ENCODE data around the gene NEUROD2. TPM values are rescaled to one million over a fixed set of nuclear protein-coding genes. Genes with fewer than 3 reads are reported as not detected.

NEUROD2 gene
- polyA plus RNA-seq, 1 of the 3 experiments (the other 2 are of a cell fraction) = not detected

GRCh38 chr17:39632153-39632941 lies 24.6 kb upstream of the NEUROD2 start:
- H4K20me1 ChIP-seq (ENCODE audit: insufficient read depth) = no peaks in the 10 kb centered on the region
- no peak overlapping the region for H3K9ac ChIP-seq
- H3K79me2 ChIP-seq (ENCODE audit: insufficient read depth) = peaks cover 4% of the 10 kb centered on the region
- no peaks in the 10 kb centered on the region for H3K9me2 ChIP-seq
- peaks cover 29% of the 10 kb centered on the region for H3K27me3 ChIP-seq (ENCODE audit: insufficient read depth)
- ChIA-PET POLR2A (no interaction called here), CTCF (interaction anchor here (1.1 to 17.4 kb wide), 6 partner anchors 10 to 121 kb away, joined by 3 to 332 read pairs (median 8); partner anchors contain the start of gene PPP1R1B)
- no peak overlapping the region for H2AFZ ChIP-seq (ENCODE audit: low read depth)
- H3K9me3 ChIP-seq = no peaks in the 10 kb centered on the region
- no peak overlapping the region for H3K4me3 ChIP-seq (ENCODE audit: low read depth in 2 of 2, low read length in 1 of 2)
- TF ChIP-seq FOSL2 (IDR thresholded peaks at IDR 0.05; ENCODE audit: borderline replicate concordance, low read depth) (no peak), TAF1 (IDR thresholded peaks at IDR 0.05; ENCODE audit: borderline replicate concordance, low read depth, low read length) (no peak), TCF12 (IDR thresholded peaks at IDR 0.05) (no peak), RXRA (IDR thresholded peaks at IDR 0.05; ENCODE audit: borderline replicate concordance, low read depth) (no peak), EZH2phosphoT487 (IDR thresholded peaks at IDR 0.05; ENCODE audit: borderline replicate concordance, low read depth) (no peak), MXI1 (IDR thresholded peaks at IDR 0.05; ENCODE audit: low read depth, low read length) (no peak), SMC3 (IDR thresholded peaks at IDR 0.05; ENCODE audit: low read depth, low read length) (no peak), FOXM1 (IDR thresholded peaks at IDR 0.05; ENCODE audit: low read depth) (no peak), IRF3 (IDR thresholded peaks at IDR 0.05; ENCODE audit: low read depth, low read length) (no peak), EP300 (IDR thresholded peaks at IDR 0.05; ENCODE audit: borderline replicate concordance in 1 of 2, low read depth in 1 of 2, low read length in 1 of 2) (no peak), JUND (IDR thresholded peaks at IDR 0.05) (no peak), ZBTB33 (IDR thresholded peaks at IDR 0.05; ENCODE audit: borderline replicate concordance, low read depth) (no peak), GATA2 (CRISPR knock-in tag; IDR thresholded peaks at IDR 0.05) (no peak), RFX5 (IDR thresholded peaks at IDR 0.05; ENCODE audit: low read length) (no peak), GABPA (IDR thresholded peaks at IDR 0.05; ENCODE audit: low read depth) (no peak), ELF1 (IDR thresholded peaks at IDR 0.05) (no peak), MAX (IDR thresholded peaks at IDR 0.05; ENCODE audit: low read depth) (no peak)
- TF ChIP-seq, protein P1, sequence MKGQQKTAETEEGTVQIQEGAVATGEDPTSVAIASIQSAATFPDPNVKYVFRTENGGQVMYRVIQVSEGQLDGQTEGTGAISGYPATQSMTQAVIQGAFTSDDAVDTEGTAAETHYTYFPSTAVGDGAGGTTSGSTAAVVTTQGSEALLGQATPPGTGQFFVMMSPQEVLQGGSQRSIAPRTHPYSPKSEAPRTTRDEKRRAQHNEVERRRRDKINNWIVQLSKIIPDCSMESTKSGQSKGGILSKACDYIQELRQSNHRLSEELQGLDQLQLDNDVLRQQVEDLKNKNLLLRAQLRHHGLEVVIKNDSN (IDR thresholded peaks at IDR 0.05; ENCODE audit: borderline replicate concordance, low read depth) = no peak
- TF ChIP-seq, protein P2, sequence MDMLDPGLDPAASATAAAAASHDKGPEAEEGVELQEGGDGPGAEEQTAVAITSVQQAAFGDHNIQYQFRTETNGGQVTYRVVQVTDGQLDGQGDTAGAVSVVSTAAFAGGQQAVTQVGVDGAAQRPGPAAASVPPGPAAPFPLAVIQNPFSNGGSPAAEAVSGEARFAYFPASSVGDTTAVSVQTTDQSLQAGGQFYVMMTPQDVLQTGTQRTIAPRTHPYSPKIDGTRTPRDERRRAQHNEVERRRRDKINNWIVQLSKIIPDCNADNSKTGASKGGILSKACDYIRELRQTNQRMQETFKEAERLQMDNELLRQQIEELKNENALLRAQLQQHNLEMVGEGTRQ (IDR thresholded peaks at IDR 0.05; ENCODE audit: borderline replicate concordance, low read depth, low read length) = no peak
- no peak overlapping the region for H3K27ac ChIP-seq (ENCODE audit: low read depth in 2 of 2, low read length in 1 of 2)
- H3K36me3 ChIP-seq (replicated peaks in 1 of 2; ENCODE audit: control insufficient read depth in 1 of 2, insufficient read depth in 2 of 2, low read length in 1 of 2) = no peaks in the 10 kb centered on the region
- H3F3A ChIP-seq (replicated peaks; ENCODE audit: insufficient read depth) = no peaks in the 10 kb centered on the region
- peaks cover 0 to 8% of the 10 kb centered on the region in 2 experiments; a peak in 1 of 4 replicates for H3K4me1 ChIP-seq (ENCODE audit: control insufficient read depth in 1 of 2, insufficient read depth in 2 of 2, low read depth in 1 of 2, low read length in 1 of 2)
- no peak overlapping the region for H3K4me2 ChIP-seq
- DNase-seq = no peak
- 43% methylated on average over 10 of the region's 13 CpGs for WGBS (ENCODE audit: low lambda C conversion rate)
